AG09309 (cell line): ENCODE data around the gene ERVK3-1.

Experiments used
- DNase-seq: peaks from one replicate; pipeline ENCODE4 v3.0.0-alpha.2; 2010; ENCODE audit warnings: low read depth
- H3K4me3 ChIP-seq: 2 replicates; pipeline ENCODE4 v1.5.1; 2011; ENCODE audit warnings: mild to moderate bottlenecking, low read depth, low read length, moderate library complexity; ENCODE audit not compliant: control insufficient read depth
- TF ChIP-seq, protein P1 (sequence below): IDR thresholded peaks from 2 replicates; pipeline ENCODE4 v1.5.1; 2011; ENCODE audit warnings: mild to moderate bottlenecking, low read depth, low read length, inconsistent platforms; ENCODE audit not compliant: insufficient read depth, control insufficient read depth; ENCODE audit errors: missing control alignments

The ERVK3-1 gene

DNA sequence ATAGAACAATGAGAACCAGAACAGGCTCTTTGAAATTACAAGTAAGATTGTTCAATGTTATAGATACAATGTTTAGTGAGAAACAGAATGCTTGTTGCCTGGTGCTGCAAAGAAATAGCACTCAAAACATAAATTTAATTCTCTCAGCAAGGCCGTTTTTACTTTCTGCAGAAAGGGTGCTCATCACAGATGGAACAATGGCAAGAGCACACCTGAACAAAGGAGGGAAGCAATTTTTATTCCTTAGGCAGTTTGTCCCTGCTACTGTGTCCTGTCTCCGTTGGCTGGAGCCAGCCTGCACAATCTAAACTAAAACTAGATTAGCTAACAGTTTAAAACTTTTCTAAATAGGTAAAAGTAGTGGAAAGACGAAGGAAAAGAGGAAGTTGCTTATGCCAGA lies 36.8 kb upstream of the ERVK3-1 start:
- TF ChIP-seq, protein P1, sequence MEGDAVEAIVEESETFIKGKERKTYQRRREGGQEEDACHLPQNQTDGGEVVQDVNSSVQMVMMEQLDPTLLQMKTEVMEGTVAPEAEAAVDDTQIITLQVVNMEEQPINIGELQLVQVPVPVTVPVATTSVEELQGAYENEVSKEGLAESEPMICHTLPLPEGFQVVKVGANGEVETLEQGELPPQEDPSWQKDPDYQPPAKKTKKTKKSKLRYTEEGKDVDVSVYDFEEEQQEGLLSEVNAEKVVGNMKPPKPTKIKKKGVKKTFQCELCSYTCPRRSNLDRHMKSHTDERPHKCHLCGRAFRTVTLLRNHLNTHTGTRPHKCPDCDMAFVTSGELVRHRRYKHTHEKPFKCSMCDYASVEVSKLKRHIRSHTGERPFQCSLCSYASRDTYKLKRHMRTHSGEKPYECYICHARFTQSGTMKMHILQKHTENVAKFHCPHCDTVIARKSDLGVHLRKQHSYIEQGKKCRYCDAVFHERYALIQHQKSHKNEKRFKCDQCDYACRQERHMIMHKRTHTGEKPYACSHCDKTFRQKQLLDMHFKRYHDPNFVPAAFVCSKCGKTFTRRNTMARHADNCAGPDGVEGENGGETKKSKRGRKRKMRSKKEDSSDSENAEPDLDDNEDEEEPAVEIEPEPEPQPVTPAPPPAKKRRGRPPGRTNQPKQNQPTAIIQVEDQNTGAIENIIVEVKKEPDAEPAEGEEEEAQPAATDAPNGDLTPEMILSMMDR, result no peak
- no peak for DNase-seq
- H3K4me3 ChIP-seq, result no peak overlapping the region

DNA sequence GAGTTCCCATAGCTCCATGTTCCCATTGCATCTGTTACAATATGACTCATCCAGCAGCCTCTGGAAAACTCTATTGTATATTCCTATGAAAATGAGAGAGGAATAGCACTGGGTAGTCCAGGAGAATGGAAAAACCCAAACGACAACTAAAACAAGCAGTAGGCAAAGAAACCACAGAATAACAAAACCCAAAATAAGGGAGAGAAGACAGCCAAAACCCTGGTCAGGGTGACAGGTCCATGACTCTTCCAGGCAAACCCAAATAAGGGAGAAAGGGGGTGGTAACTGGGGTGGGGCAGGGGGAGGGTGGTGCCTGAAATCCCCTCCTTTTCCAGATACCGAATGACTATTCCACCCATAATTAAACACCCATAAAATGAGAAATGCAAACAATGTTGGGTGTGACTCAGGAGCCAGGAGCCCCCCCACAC lies 30.4 kb upstream of the ERVK3-1 start:
- H3K4me3 ChIP-seq, result no peak overlapping the region
- DNase-seq, result peak; percentile 4
- TF ChIP-seq, protein P1, result no peak

DNA sequence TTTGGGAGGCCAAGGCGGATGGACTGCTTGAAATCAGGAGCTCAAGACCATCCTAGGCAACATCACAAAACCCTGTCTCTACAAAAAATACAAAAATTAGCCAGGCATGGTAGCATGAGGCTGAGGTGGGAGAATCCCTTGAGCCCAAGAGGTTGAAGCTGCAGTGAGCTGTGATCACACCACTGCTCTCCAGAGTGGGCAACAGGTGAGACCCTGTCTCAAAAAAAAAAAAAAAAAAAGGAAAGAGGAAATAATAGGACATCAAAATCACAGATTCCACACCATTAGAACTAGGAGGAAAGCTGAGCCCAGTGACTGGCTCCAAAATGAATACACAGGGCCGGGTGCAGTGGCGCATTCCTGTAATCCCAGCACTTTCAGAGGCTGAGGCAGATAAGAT lies 29.6 kb upstream of the ERVK3-1 start:
- DNase-seq, result no peak
- TF ChIP-seq, protein P1, result no peak
- no peak overlapping the region for H3K4me3 ChIP-seq

DNA sequence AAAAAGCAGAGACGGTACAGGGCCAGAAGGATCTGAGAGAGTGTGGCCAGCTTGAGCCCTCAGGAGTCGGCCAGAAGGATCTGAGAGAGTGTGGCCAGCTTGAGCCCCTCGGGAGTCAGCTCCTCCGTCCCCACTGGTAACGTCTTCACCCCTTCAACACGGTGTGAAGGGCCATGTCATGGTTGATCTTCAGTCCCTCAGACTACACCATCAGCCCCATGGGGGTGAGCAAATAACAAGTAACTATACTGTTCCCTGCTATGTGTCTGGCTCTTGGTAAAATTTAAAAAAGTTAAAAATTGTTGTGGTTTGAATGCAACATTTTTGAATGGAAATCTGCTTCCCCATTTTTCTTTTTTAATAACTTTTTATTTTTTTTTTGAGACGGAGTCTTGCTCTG lies 28.0 kb upstream of the ERVK3-1 start:
- no peak overlapping the region for H3K4me3 ChIP-seq
- DNase-seq, result no peak
- TF ChIP-seq, protein P1, result no peak

DNA sequence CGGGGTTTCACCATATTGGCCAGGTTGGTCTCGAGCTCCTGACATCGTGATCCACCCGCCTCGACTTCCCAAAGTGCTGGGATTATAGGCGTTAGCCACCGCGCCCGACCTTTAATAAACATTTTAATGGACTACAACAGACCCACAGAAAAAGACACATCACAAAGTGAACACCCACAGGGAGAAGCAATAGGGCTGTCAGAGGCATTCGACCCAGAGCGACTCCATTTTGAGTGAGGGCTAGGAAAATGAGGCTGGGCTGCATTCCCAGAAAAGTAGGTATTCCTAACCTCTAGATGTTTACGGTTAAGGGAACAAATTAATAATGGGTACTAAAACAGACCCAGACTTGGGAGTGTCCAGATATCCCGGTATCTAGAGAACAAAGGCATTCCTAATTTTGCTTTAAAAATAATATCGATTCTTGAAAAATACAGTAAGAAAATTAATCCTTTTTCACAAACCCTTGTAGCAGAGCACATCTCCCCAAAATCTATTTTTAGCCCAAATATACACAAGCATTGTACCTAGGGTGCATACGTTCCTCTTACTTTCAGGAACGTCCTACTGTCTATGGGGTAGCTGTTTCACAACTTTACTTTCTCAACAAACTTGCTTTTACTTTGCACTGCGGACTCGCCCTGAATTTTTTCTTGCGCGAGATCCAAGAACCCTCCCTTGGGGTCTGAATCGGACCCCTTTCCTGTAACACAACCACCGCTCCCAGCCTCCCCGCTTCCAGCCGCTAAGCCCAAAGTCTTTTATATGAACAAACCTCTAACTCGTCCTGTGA lies 27.2 kb upstream of the ERVK3-1 start:
- peak; percentile 1 for DNase-seq
- TF ChIP-seq, protein P1, result no peak

DNA sequence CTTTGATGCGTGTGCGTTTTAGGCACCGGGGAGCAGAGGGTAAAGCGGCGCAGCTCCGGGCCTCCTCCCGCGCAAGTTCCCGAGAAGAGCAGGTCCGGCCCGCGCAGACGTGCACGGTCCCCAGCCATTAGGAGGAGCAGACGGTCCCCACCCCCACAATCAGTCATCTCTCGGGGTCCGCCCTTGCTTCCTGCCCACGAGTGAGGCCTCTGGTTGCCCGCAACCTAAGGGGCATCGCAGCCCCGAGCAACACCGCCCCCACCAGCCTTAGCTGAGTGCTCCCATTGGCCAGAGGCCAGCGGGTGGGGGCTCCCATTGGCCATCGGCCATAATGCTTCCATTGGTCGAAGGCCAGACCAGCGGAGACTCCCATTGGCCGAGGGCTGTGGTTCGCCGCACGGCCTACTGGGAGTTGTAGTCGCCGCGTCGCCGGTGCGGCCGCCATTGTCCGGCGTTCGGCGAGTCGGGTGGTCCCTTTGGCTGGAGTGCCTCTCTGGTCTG lies 26.6 kb upstream of the ERVK3-1 start, which contains the start of gene ZNF8:
Gene ZNF8 (plus strand): TSS at position 415 of the 501 bp plus-strand sequence. CDS start 127 bp downstream, outside the sequence.
- H3K4me3 ChIP-seq, result peak within 1 kb of the TSS; percentile 95
- DNase-seq, result peak; percentile 88
- TF ChIP-seq, protein P1, result no peak

More for the DNA sequence above, 27.2 kb upstream of the ERVK3-1 start:
- peak overlapping the region; percentile 95 for H3K4me3 ChIP-seq
